Suprapubic skin (tissue), 4 donors: Measurements from ENCODE around the gene DCAF15. TPM values are rescaled to one million over a fixed set of nuclear protein-coding genes. Genes with fewer than 3 reads are reported as not detected.

ENCODE experiments used
- DNase-seq, 2 donors: peaks; one replicate each; pipeline ENCODE4 v3.0.0-alpha.2; 2019; ENCODE audit warnings: low spot score in 2 of 2
- H3K27ac ChIP-seq: fragments of 200-600 bp; sonication (generic); one replicate; pipeline ENCODE4 v1.5.1; 2019
- H3K27me3 ChIP-seq: fragments of 200-600 bp; sonication (generic); one replicate; pipeline ENCODE4 v1.5.1; 2019
- H3K36me3 ChIP-seq: fragments of 200-600 bp; sonication (generic); one replicate; pipeline ENCODE4 v1.5.1; 2019
- H3K4me1 ChIP-seq: fragments of 200-600 bp; sonication (generic); one replicate; pipeline ENCODE4 v1.5.1; 2019
- H3K4me3 ChIP-seq: fragments of 200-600 bp; sonication (generic); one replicate; pipeline ENCODE4 v1.5.1; 2019; ENCODE audit warnings: mild to moderate bottlenecking
- H3K9me3 ChIP-seq: fragments of 200-600 bp; sonication (generic); one replicate; pipeline ENCODE4 v1.5.1; 2019
- CTCF ChIP-seq, 2 donors: fragments of 200-600 bp in 1 of 2; fragments of 450-650 bp in 1 of 2; sonication (generic) in 1 of 2; IDR thresholded peaks; one replicate each; pipeline ENCODE4 v1.5.1; 2016 to 2019; ENCODE audit warnings: antibody characterized with exemption in 2 of 2, mild to moderate bottlenecking in 1 of 2, moderate library complexity in 1 of 2
- EP300 ChIP-seq: sonication (generic); formaldehyde crosslinking; IDR thresholded peaks from one replicate; pipeline ENCODE4 v1.6.1; 2017; ENCODE audit warnings: antibody characterized with exemption
- POLR2A ChIP-seq, 2 donors: fragments of 450-650 bp; IDR thresholded peaks; one replicate each; pipeline ENCODE4 v1.6.1; 2017; ENCODE audit warnings: antibody characterized with exemption in 2 of 2, mild to moderate bottlenecking in 2 of 2, moderate library complexity in 2 of 2
- POLR2AphosphoS5 ChIP-seq, 3 donors: sonication (generic); formaldehyde crosslinking; IDR thresholded peaks; one replicate each; pipeline ENCODE4 v1.6.1; 2017; ENCODE audit warnings: antibody characterized with exemption in 3 of 3
- WGBS: methylation state at CpG from one replicate; pipeline ENCODE4 v1.1.5; 2018; 5-methylcytosine and 5-hydroxymethylcytosine counted together
- total RNA-seq, 4 donors: library from RNA; depleted of rRNA; stranded (reverse); fragments of >200 nt; gene quantifications; one replicate each; pipeline ENCODE4 v1.1.0, GENCODE V29; 2016

The DCAF15 gene
- total RNA-seq, 4 donors from 2014 or later = 38.3 to 52.3 (median 46.2) TPM

DNA sequence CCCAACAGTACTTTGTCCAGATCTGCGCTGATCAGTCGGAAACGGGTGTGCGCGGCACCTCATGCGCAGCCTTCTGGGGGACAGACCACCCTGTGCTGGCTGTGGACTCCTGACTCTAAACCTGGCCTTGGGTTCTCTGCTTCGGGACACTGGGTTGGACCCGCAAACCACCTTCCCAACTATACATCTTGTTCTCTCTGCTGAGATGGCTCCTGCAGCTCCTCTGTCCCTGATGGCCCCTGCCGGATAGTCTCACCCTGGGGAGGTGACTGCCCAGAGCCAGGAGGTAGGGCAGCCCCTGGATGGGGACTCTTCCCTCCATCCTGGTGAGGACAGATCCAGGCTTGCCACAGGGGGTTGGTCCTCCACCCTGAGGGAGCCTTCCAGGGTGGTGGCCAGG is 30.5 kb downstream of the DCAF15 start:
- Histone ChIP-seq H3K4me1 (peaks cover 40% of the 10 kb centered on the region), H3K36me3 (peaks cover 4% of the 10 kb centered on the region), H3K4me3 (no peak overlapping the region), H3K27ac (no peak overlapping the region), H3K9me3 (no peaks in the 10 kb centered on the region), H3K27me3 (no peaks in the 10 kb centered on the region)
- TF ChIP-seq CTCF (IDR thresholded peaks at IDR 0.05) (no peak), POLR2A (IDR thresholded peaks at IDR 0.05) (no peak)
- no peak for DNase-seq
- 94% methylated on average over 7 of the region's 9 CpGs for WGBS

- Histone ChIP-seq H3K4me1 (peaks cover 36% of the 10 kb centered on the region), H3K4me3 (no peak overlapping the region), H3K27ac (no peak overlapping the region), H3K36me3 (peaks cover 4% of the 10 kb centered on the region), H3K27me3 (no peaks in the 10 kb centered on the region), H3K9me3 (no peaks in the 10 kb centered on the region)
- WGBS = no CpG with 5 or more reads among the region's 21 CpGs
- TF ChIP-seq POLR2AphosphoS5 (IDR thresholded peaks at IDR 0.05) (no peak), POLR2A (IDR thresholded peaks at IDR 0.05) (no peak), EP300 (no peak), CTCF (IDR thresholded peaks at IDR 0.05) (no peak)
- DNase-seq = no peak
Observed at GRCh38 chr19:13983213-13983889, 31.0 kb downstream of the DCAF15 start.

GRCh38 chr19:13984186-13984585 is 31.9 kb downstream of the DCAF15 start:
- WGBS = 85% methylated on average over 11 of the region's 15 CpGs
- peaks cover 30% of the 10 kb centered on the region for H3K4me1 ChIP-seq

DNA sequence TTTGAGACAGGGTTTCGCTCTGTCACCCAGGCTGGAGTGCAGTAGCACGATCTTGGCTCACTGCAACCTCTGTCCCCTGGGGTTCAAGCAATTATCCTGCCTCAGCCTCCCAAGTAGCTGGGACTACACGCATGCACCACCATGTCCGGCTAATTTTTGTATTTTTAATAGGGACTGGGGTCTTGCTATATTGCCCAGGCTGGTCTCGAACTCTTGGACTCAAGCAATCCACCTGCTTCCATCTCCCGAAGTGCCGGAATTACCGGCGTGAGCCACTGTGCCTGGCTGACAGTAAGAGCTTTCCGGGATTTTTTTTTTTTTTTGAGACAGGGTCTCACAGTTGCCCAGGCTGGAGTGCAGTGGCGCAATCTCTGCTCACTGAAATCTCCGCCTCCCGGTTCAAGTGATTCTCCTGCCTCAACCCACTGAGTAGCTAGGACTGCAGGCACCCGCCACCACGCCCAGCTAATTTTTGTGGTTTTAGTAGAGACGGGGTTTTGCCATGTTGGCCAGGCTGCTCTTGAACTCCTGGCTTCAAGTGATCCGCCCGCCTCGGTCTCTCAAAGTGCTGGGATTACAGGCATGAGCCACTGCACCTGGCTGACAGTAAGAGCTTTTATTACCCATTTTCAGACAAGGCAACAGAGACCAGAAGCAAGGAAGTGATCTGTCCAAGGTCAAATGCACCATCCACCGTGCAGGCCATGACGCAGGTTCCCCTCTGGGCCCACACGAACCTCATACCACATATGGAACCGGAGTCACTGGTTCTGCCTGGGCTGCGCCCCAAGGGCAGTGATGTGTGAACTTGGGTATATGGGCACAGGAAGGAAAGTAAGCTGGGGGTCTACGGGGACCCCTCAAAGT is 32.8 kb downstream of the DCAF15 start:
- H3K27me3 ChIP-seq = no peaks in the 10 kb centered on the region
- TF ChIP-seq POLR2A (IDR thresholded peaks at IDR 0.05) = no peak
- no peak for TF ChIP-seq EP300
- TF ChIP-seq POLR2AphosphoS5 (IDR thresholded peaks at IDR 0.05) = no peak
- TF ChIP-seq CTCF (IDR thresholded peaks at IDR 0.05) = no peak
- peaks cover 4% of the 10 kb centered on the region for H3K36me3 ChIP-seq
- peak overlapping the region; percentile 72 for H3K27ac ChIP-seq
- no peak overlapping the region for H3K4me3 ChIP-seq
- WGBS = 89% methylated on average over 20 of the region's 25 CpGs
- H3K9me3 ChIP-seq = no peaks in the 10 kb centered on the region
- no peak for DNase-seq
- peaks cover 24% of the 10 kb centered on the region for H3K4me1 ChIP-seq

More at GRCh38 chr19:13984186-13984585, 31.9 kb downstream of the DCAF15 start:
- TF ChIP-seq POLR2A (IDR thresholded peaks at IDR 0.05) (no peak), EP300 (no peak), CTCF (IDR thresholded peaks at IDR 0.05) (no peak), POLR2AphosphoS5 (IDR thresholded peaks at IDR 0.05) (no peak)
- H3K4me3 ChIP-seq = no peak overlapping the region
- H3K9me3 ChIP-seq = no peaks in the 10 kb centered on the region
- no peak for DNase-seq
- H3K36me3 ChIP-seq = peaks cover 4% of the 10 kb centered on the region
- H3K27ac ChIP-seq = no peak overlapping the region
- H3K27me3 ChIP-seq = no peaks in the 10 kb centered on the region

- Histone ChIP-seq H3K27ac (peak overlapping the region; percentile 72), H3K4me3 (no peak overlapping the region), H3K4me1 (peaks cover 24% of the 10 kb centered on the region), H3K36me3 (peaks cover 4% of the 10 kb centered on the region), H3K9me3 (no peaks in the 10 kb centered on the region), H3K27me3 (no peaks in the 10 kb centered on the region)
- WGBS = 70% methylated on average over 3 of the region's 10 CpGs
- TF ChIP-seq POLR2AphosphoS5 (IDR thresholded peaks at IDR 0.05) = no peak
- TF ChIP-seq CTCF (IDR thresholded peaks at IDR 0.05) = no peak
- TF ChIP-seq EP300 = no peak
- no peak for TF ChIP-seq POLR2A (IDR thresholded peaks at IDR 0.05)
- DNase-seq = no peak
Observed at GRCh38 chr19:13985771-13986347, 33.5 kb downstream of the DCAF15 start.
